Neural cell (in vitro differentiated cells): ENCODE results near the gene ADIPOR2.

Source experiments
- EP300 ChIP-seq: fragments of 450-650 bp; conservative IDR thresholded peaks from 2 replicates; pipeline ENCODE4 v1.6.1; 2014; ENCODE audit warnings: antibody characterized with exemption, mild to moderate bottlenecking, moderate library complexity; ENCODE audit not compliant: poor library complexity, severe bottlenecking
- EZH2 ChIP-seq: fragments of 200-600, 300-800 bp; shearing (Covaris generic), sonication (generic); IDR thresholded peaks from 2 replicates; pipeline ENCODE4 v1.6.1; 2014; ENCODE audit warnings: antibody characterized with exemption, low read length, borderline replicate concordance, mild to moderate bottlenecking; ENCODE audit not compliant: insufficient read depth, poor library complexity, severe bottlenecking
- MXI1 ChIP-seq: fragments of 450-650 bp; conservative IDR thresholded peaks from 2 replicates; pipeline ENCODE4 v1.6.1; 2014; ENCODE audit warnings: antibody characterized with exemption, mild to moderate bottlenecking; ENCODE audit not compliant: poor library complexity, severe bottlenecking
- POLR2AphosphoS5 ChIP-seq: IDR thresholded peaks from 2 replicates; pipeline ENCODE4 v1.6.1; 2012
- SMC3 ChIP-seq: fragments of 450-650 bp; conservative IDR thresholded peaks from 2 replicates; pipeline ENCODE4 v1.6.1; 2014; ENCODE audit warnings: antibody characterized with exemption, mild to moderate bottlenecking, moderate library complexity; ENCODE audit not compliant: poor library complexity
- TAF1 ChIP-seq: IDR thresholded peaks from 2 replicates; pipeline ENCODE4 v1.6.1; 2012; ENCODE audit warnings: low read depth
- TF ChIP-seq, protein P1 (sequence below): fragments of 450-650 bp; IDR thresholded peaks from 2 replicates; pipeline ENCODE4 v1.5.1; 2014; ENCODE audit warnings: antibody characterized with exemption, mild to moderate bottlenecking, moderate library complexity; ENCODE audit not compliant: poor library complexity, severe bottlenecking
- TF ChIP-seq, protein P2 (sequence below): IDR thresholded peaks from 2 replicates; pipeline ENCODE4 v1.6.1; 2012; ENCODE audit warnings: borderline replicate concordance

- TF ChIP-seq EZH2 (no peak), POLR2AphosphoS5 (no peak), EP300 (no peak), TAF1 (no peak), SMC3 (no peak), MXI1 (no peak)
- TF ChIP-seq, protein P1, sequence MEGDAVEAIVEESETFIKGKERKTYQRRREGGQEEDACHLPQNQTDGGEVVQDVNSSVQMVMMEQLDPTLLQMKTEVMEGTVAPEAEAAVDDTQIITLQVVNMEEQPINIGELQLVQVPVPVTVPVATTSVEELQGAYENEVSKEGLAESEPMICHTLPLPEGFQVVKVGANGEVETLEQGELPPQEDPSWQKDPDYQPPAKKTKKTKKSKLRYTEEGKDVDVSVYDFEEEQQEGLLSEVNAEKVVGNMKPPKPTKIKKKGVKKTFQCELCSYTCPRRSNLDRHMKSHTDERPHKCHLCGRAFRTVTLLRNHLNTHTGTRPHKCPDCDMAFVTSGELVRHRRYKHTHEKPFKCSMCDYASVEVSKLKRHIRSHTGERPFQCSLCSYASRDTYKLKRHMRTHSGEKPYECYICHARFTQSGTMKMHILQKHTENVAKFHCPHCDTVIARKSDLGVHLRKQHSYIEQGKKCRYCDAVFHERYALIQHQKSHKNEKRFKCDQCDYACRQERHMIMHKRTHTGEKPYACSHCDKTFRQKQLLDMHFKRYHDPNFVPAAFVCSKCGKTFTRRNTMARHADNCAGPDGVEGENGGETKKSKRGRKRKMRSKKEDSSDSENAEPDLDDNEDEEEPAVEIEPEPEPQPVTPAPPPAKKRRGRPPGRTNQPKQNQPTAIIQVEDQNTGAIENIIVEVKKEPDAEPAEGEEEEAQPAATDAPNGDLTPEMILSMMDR = no peak
- TF ChIP-seq, protein P2, sequence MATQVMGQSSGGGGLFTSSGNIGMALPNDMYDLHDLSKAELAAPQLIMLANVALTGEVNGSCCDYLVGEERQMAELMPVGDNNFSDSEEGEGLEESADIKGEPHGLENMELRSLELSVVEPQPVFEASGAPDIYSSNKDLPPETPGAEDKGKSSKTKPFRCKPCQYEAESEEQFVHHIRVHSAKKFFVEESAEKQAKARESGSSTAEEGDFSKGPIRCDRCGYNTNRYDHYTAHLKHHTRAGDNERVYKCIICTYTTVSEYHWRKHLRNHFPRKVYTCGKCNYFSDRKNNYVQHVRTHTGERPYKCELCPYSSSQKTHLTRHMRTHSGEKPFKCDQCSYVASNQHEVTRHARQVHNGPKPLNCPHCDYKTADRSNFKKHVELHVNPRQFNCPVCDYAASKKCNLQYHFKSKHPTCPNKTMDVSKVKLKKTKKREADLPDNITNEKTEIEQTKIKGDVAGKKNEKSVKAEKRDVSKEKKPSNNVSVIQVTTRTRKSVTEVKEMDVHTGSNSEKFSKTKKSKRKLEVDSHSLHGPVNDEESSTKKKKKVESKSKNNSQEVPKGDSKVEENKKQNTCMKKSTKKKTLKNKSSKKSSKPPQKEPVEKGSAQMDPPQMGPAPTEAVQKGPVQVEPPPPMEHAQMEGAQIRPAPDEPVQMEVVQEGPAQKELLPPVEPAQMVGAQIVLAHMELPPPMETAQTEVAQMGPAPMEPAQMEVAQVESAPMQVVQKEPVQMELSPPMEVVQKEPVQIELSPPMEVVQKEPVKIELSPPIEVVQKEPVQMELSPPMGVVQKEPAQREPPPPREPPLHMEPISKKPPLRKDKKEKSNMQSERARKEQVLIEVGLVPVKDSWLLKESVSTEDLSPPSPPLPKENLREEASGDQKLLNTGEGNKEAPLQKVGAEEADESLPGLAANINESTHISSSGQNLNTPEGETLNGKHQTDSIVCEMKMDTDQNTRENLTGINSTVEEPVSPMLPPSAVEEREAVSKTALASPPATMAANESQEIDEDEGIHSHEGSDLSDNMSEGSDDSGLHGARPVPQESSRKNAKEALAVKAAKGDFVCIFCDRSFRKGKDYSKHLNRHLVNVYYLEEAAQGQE = no peak
These were observed 5.9 kb downstream of the ADIPOR2 start for GRCh38 chr12:1696800-1697199.
